Frontal cortex (tissue), 4 donors: ENCODE measurements around the gene SNCB. TPM values are rescaled to one million over a fixed set of nuclear protein-coding genes. Genes with fewer than 3 reads are reported as not detected.
A peak's percentile ranks its signal among the peaks of the same experiment; 100 is the strongest.

Experiments
- DNase-seq, 2 donors: peaks; one replicate each; pipeline ENCODE4 v3.0.0; 2012; ENCODE audit warnings: low spot score in 2 of 2
- FAIRE-seq: peaks from 2 replicates; lab custom pipeline; 2012; peaks lifted over from hg19 to GRCh38; lab: Jason Lieb, UNC
- total RNA-seq: library from RNA; depleted of rRNA; stranded (reverse); fragments of >200 nt; gene quantifications from one replicate; pipeline ENCODE4 v1.2.3, GENCODE V29; 2014
- donor health status: control.
- donor health status: control.
- donor health status: control.

SNCB gene
- total RNA-seq, 1 donor from 2014 or later, result 15.5 TPM

DNA sequence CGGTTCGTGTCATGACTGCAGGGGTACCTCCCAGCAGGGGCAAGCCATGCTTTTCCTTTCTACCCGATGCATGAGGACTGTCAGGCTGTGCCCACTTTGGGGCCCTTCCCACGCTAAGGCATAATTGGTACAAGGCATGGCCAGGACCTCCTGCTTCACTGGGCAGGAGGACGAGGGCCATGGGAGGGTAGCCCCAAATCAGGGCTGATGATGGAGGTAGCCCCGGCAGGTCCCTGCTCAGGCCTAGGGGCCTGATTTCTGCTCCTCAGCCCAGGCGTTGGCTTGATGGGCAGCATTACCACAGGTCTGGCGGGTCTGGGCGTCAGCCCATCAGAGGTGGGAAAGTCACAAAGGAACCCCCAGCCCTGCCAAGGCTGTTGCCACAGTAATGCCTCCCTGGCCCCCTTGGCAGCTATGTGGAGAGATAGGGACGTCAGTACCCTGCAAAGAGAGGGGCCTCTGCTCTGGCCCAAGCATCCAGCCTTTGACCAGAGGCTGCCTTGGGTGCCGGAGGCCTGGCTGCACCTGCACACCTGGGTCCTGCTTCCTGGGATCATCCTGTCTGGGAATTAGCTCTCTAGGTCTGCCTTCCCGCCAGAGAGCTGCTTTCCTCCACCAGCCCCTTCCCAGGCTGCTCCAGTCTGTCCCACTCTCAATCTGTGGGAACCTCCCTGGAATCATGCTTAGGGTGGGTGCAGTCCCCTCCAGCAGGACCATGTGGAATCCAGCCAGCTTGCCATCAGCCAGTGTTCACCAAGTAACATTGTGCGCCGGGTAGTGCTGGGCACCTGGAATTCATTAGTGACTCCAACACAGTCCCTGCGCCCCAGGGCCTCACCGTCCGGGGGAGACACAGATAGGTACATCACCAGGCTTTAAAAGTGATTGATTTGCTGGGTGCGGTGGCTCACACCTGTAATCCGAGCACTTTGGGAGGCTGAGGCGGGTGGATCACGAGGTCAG, 32.3 kb upstream of the SNCB start:
- FAIRE-seq, result no peak

GRCh38 chr5:176661676-176662075, 31.3 kb upstream of the SNCB start:
- FAIRE-seq (no peak), DNase-seq (no peak)

More for the DNA sequence above, 32.3 kb upstream of the SNCB start:
- no peak for DNase-seq

GRCh38 chr5:176660860-176661641, 30.7 kb upstream of the SNCB start:
- FAIRE-seq, result no peak
- peak; percentile 73 to 92 for DNase-seq

DNA sequence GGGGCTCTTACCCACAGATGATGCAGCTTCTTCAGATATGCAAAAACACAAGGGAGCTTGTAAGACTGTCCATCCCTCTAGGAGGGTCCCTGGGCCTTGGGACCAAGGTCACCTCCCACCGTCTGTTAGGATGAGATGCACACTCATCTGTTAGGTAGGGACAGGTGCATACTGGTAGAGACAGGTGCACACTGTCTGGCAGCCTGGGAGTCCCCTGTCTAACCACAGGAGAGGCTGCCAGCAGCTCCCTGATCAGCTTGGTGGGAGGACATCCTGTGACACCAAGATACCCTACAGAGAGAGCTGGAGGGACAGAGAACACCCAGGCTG, 30.2 kb upstream of the SNCB start:
- DNase-seq (no peak), FAIRE-seq (no peak)

GRCh38 chr5:176659860-176660461, 29.6 kb upstream of the SNCB start:
- no peak for FAIRE-seq
- no peak for DNase-seq

- no peak for FAIRE-seq
Measured at GRCh38 chr5:176659512-176659839, 29.1 kb upstream of the SNCB start.

GRCh38 chr5:176658817-176659511, 28.6 kb upstream of the SNCB start:
- DNase-seq (no peak), FAIRE-seq (no peak)

More at GRCh38 chr5:176659512-176659839, 29.1 kb upstream of the SNCB start:
- DNase-seq, result no peak

DNA sequence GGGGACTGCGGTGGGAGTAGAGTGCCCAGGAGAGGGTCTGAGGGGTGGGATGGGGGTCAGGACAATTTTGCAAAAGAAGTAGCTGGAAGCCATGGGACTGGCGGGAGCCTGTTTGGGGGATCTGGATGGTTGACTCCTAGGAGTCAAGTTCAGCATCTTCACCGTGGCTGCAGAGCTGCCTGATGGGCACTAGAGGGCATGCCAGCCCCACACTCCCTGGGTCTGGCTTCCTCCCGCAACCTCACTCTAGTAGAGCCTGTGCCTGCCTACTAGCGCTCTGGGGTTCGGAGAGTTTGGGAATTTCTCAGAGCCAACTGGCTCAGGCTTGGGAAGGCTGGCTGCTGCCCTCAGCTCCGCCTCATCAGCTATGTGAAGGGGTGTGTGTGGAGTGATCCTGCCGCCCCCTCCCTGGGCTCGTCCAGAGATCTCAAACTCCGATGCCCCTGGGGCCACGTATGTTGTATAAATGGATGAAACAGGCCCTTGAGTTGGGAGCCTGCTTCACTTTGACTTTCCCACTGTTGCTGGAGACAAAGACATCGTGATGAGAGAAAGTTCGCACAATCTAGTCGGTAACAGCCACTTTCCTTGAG, 27.8 kb upstream of the SNCB start:
- FAIRE-seq (no peak), DNase-seq (peak; percentile 44 to 77)

DNA sequence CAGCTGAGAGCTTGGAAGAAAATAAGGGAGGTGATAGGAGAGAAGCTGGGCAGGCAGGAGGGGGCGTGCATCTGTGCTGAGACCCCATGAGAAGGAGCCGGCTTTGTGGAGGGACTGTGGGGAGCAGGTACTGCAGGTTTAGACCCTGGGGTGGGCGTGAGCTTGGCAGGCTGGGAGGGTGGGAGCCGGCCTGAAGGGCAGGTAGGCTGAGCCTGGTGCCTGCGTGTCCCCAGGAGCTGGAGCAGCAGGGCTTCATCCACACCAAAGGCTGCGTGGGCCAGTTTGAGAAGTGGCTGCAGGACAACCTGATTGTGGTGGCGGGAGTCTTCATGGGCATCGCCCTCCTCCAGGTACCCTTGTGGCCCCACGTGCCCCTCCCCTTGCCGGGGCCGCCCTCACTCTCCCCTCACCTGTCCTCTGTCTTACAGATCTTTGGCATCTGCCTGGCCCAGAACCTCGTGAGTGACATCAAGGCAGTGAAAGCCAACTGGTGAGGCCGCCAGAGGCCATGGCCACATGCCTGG, 26.2 kb upstream of the SNCB start:
- FAIRE-seq, result no peak
- DNase-seq, result no peak

DNA sequence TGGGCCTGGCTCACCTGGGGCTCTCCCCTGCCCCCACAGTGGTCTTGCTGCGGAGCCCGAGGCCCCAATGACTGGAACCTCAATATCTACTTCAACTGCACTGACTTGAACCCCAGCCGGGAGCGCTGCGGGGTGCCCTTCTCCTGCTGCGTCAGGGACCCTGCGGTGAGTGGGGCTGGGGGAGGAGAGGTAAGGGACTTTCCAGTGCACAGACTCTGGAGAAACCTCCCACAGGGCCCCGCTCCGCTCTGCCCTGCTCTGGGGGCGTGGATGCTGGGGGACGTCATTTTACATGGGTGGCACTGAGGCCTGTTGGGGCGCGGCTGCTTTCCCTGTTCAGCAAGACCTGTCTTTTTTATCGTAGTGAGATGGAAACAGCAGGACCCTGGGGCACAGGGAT, 24.5 kb upstream of the SNCB start:
- FAIRE-seq (no peak), DNase-seq (no peak)

DNA sequence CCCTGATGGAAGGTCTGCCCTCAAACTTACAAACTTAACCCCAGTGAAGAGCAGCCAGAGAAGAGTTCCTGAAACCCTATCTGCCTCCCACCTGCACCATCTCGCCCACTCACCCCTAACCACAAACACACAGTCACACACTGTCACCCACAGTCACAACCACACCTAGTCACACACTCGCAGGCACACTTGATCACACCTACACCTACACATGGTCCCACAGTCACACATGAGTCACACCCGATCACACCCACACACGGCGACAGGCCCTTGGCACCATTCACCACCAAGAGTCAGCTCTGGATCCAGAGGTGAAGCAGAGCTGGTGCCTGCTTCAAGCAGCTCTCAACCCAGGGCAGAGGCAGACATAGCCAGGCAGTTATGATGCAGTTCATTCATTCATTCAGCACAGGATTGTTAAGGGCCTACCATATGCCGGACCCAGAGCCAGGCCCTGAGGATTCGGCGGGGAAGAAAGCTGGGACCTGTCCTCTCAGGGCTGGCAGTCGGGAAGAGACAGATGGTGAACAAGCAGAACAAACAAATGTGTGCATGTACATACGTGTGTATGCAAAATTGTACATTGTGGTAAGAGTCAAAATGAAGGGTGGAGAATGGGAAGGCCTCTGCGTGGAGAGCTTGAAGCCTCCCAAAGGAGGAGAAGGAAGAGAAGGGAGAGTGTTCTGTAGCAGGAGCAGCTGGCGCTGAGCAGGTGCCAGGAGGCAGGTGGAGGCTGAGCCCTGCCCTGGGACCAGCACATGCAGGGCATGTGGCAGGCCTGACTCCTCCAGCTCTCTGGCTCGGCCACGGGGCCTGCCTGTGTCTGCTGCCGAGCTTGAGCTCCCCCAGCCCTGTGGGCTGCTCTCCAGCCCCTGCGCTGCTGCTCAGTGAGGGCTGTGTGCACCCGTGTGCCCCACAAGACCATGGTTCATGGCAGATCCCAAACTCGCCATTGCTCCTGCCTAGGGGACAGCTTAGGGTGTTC, 23.4 kb upstream of the SNCB start:
- FAIRE-seq, result no peak
- DNase-seq, result no peak

GRCh38 chr5:176652136-176652535, 21.8 kb upstream of the SNCB start:
- FAIRE-seq (no peak), DNase-seq (peak; percentile 43 to 69)

- no peak for DNase-seq
- no peak for FAIRE-seq
Measured at GRCh38 chr5:176651472-176651980, 21.2 kb upstream of the SNCB start.

DNA sequence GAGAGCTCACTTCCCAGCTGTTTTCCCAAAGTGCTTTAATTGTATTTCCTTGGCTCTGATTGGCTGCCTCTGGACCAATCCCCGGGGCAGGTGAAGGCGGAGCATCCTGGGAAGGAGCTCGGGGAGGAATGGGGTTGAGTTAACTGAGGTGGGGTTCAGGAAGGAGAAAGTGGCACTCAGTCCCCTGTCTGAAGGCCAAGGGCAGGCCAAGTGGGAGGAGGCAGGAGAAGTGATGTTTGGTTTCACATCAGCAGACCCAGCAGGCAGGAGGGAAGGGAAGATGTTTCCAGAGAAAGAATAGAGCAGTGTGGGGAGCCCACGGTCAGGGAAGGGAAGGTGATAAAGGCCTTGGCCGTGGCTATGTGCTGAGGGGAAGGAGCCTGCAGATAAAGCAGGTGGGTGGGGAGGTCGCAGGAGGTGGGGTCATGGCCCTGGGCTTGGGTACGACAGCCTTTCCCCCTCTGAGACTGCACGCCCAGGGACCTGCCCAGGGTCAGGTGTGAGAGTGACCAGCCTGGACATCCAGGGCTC, 20.1 kb upstream of the SNCB start:
- FAIRE-seq (no peak), DNase-seq (no peak)

DNA sequence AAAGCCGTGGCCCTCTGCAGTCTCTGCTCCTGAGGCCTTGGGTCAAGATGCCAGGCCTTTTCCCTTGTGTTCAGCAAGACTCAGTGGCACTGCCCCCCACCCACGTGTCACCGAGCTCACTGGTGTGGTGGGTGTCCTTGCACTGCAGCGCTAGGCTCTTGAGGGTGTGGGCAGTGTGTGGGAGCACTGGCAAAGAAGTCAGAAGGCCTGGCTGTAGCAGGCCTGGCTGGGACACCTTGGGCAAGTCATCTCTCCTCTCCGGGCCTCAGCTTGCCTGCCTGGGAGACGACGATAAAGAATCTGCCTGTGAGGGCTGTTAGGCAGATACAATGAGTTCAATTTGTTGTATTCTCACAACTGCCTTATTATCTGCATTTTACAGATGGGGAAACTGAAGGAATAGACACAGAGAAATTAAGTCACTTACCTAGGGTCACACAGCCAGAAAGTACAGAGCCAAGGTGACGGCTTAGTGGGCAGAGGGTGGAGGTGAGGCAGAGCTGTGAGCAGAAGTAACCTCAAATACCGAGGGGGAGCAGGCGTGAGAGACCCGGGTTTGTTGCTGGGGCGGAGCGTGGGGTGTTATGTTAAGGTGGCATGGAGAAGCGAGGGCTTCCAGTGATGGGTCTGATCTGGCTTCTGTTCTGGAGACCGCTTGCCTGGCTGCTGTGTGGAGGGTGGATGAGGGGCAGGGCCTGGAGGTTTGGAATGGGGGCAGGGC, 18.3 kb upstream of the SNCB start:
- FAIRE-seq (no peak), DNase-seq (no peak)

- DNase-seq (no peak), FAIRE-seq (no peak)
Measured at GRCh38 chr5:176647843-176648473, 17.6 kb upstream of the SNCB start.
